Measurements from ENCODE around the gene THSD4. TPM values are rescaled to one million over a fixed set of nuclear protein-coding genes. Genes with fewer than 3 reads are reported as not detected.

The THSD4 gene
- total RNA-seq, 1 experiment from 2014 or later: 29.3 TPM

DNA sequence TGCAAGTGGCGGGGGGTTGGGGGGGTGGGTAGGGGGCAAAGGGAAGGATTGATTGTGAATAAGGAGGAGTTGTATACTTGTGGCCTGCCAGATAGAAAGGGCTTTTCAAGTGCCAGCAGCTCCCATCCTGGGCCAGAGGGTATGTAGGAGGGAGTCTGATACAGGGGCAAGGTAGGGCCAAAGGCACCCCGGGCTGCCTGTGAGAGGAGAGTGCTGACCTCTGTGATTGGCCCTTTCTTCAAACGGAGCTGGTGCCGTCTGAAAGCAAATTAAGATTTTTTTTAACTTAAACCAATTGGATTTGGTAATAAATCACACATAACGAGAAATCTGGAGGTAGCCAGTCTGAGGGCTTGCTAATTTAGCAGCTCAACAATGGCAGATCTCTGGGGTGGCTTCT is 229.9 kb downstream of the THSD4 start:
- Histone ChIP-seq H3K4me3 (no peak overlapping the region), H3K27ac (no peak overlapping the region), H3K27me3 (ENCODE audit: insufficient read depth, low read depth) (no peaks in the 10 kb centered on the region), H3K4me1 (replicated peaks; ENCODE audit: insufficient read depth) (peaks cover 27% of the 10 kb centered on the region), H4K20me1 (ENCODE audit: insufficient read depth) (no peaks in the 10 kb centered on the region), H3K79me2 (ENCODE audit: low read depth) (peaks cover under 1% of the 10 kb centered on the region; the same call in 1 of the 2 replicates), H3F3A (ENCODE audit: insufficient read depth, low read depth) (peaks cover 17% of the 10 kb centered on the region; the same call in 1 of the 2 replicates), H3K36me3 (ENCODE audit: low read depth) (no peaks in the 10 kb centered on the region), H3K9me3 (ENCODE audit: insufficient read depth, low read depth) (no peaks in the 10 kb centered on the region), H3K9me2 (ENCODE audit: insufficient read depth) (no peaks in the 10 kb centered on the region), H3K4me2 (no peak overlapping the region), H2AFZ (no peak overlapping the region)
- intact Hi-C loops (cut with micrococcal nuclease; ENCODE audit: unreplicated experiment): no loop called here
- ChIA-PET CTCF (interaction anchor here (0.6 kb wide), 1 partner anchor 267 kb away, joined by 16 read pairs; no protein-coding TSS in a partner anchor), POLR2A (ENCODE audit: unreplicated experiment) (no interaction called here)
- TF ChIP-seq, protein P1, sequence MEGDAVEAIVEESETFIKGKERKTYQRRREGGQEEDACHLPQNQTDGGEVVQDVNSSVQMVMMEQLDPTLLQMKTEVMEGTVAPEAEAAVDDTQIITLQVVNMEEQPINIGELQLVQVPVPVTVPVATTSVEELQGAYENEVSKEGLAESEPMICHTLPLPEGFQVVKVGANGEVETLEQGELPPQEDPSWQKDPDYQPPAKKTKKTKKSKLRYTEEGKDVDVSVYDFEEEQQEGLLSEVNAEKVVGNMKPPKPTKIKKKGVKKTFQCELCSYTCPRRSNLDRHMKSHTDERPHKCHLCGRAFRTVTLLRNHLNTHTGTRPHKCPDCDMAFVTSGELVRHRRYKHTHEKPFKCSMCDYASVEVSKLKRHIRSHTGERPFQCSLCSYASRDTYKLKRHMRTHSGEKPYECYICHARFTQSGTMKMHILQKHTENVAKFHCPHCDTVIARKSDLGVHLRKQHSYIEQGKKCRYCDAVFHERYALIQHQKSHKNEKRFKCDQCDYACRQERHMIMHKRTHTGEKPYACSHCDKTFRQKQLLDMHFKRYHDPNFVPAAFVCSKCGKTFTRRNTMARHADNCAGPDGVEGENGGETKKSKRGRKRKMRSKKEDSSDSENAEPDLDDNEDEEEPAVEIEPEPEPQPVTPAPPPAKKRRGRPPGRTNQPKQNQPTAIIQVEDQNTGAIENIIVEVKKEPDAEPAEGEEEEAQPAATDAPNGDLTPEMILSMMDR (conservative IDR thresholded peaks at IDR 0.05): no peak
- no peak for TF ChIP-seq EZH2 (IDR thresholded peaks at IDR 0.05; ENCODE audit: low read depth)
- DNase-seq: no peak
- no TSS peak for BruUV-seq (replicated peaks)

- no peak overlapping the region for H3K4me3 ChIP-seq
- no peak overlapping the region for H2AFZ ChIP-seq
- no peaks in the 10 kb centered on the region for H4K20me1 ChIP-seq (ENCODE audit: insufficient read depth)
- no peaks in the 10 kb centered on the region for H3K9me3 ChIP-seq (ENCODE audit: insufficient read depth, low read depth)
- H3K4me2 ChIP-seq: no peak overlapping the region
- no peak for TF ChIP-seq EZH2 (IDR thresholded peaks at IDR 0.05; ENCODE audit: low read depth)
- H3K4me1 ChIP-seq (replicated peaks; ENCODE audit: insufficient read depth): peaks cover 27% of the 10 kb centered on the region
- ChIA-PET CTCF (no interaction called here), POLR2A (ENCODE audit: unreplicated experiment) (no interaction called here)
- peaks cover 17% of the 10 kb centered on the region; the same call in 1 of the 2 replicates for H3F3A ChIP-seq (ENCODE audit: insufficient read depth, low read depth)
- BruUV-seq (replicated peaks): no TSS peak
- no peaks in the 10 kb centered on the region for H3K36me3 ChIP-seq (ENCODE audit: low read depth)
- H3K9me2 ChIP-seq (ENCODE audit: insufficient read depth): no peaks in the 10 kb centered on the region
- H3K79me2 ChIP-seq (ENCODE audit: low read depth): no peaks in the 10 kb centered on the region
- no peak for DNase-seq
- H3K27me3 ChIP-seq (ENCODE audit: insufficient read depth, low read depth): no peaks in the 10 kb centered on the region
- intact Hi-C loops (cut with micrococcal nuclease; ENCODE audit: unreplicated experiment): no loop called here
- no peak overlapping the region for H3K27ac ChIP-seq
Measured at GRCh38 chr15:71346464-71346863, 231.2 kb downstream of the THSD4 start.

- H3K4me2 ChIP-seq: peak overlapping the region; percentile 60
- H3K4me1 ChIP-seq (replicated peaks; ENCODE audit: insufficient read depth): peaks cover 27% of the 10 kb centered on the region
- no TSS peak for BruUV-seq (replicated peaks)
- DNase-seq: peak; percentile 17 to 84
- no peaks in the 10 kb centered on the region for H3K9me2 ChIP-seq (ENCODE audit: insufficient read depth)
- no peaks in the 10 kb centered on the region for H4K20me1 ChIP-seq (ENCODE audit: insufficient read depth)
- CTCF ChIA-PET: interaction anchor here (0.6 kb wide), 1 partner anchor 40 kb away, joined by 9 read pairs; no protein-coding TSS in a partner anchor
- H3K27me3 ChIP-seq (ENCODE audit: insufficient read depth, low read depth): no peaks in the 10 kb centered on the region
- intact Hi-C loops (cut with micrococcal nuclease; ENCODE audit: unreplicated experiment): loop anchor here (1.0 kb wide), 2 partner anchors 11 to 53 kb away; no protein-coding TSS in a partner anchor
- no peak overlapping the region for H3K4me3 ChIP-seq
- peaks cover 17% of the 10 kb centered on the region; the same call in 1 of the 2 replicates for H3F3A ChIP-seq (ENCODE audit: insufficient read depth, low read depth)
- no peaks in the 10 kb centered on the region for H3K36me3 ChIP-seq (ENCODE audit: low read depth)
- no peaks in the 10 kb centered on the region for H3K9me3 ChIP-seq (ENCODE audit: insufficient read depth, low read depth)
- no peak overlapping the region for H2AFZ ChIP-seq
- no peaks in the 10 kb centered on the region for H3K79me2 ChIP-seq (ENCODE audit: low read depth)
- H3K27ac ChIP-seq: peak overlapping the region; percentile 70
- no peak for TF ChIP-seq EZH2 (IDR thresholded peaks at IDR 0.05; ENCODE audit: low read depth)
- TF ChIP-seq, protein P1 (conservative IDR thresholded peaks at IDR 0.05): no peak
- POLR2A ChIA-PET (ENCODE audit: unreplicated experiment): interaction anchor here (0.6 to 1.0 kb wide), 2 partner anchors 11 to 53 kb away, joined by 3 read pairs; no protein-coding TSS in a partner anchor
Measured at GRCh38 chr15:71348597-71348996, 233.3 kb downstream of the THSD4 start.

DNA sequence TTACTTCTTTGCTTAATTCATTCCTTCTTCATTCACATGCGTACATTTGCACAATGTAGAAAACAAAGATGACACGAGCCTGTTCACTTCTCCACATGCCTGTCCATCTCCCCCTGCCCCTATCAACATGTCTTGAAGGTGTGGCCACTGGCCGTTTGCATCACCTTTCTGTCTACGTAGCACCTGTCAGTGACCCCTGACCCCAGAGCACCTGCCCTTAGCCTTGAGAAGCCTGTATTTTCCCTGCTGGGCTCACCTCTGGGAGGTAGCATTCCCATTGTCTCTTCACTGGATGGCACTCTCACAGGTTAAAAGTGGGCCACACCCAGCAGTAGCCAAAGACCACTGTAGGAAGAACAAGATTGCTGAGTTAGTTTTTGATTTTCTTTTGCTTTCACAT is 234.1 kb downstream of the THSD4 start:
- H3K27me3 ChIP-seq (ENCODE audit: insufficient read depth, low read depth): no peaks in the 10 kb centered on the region
- H3K9me3 ChIP-seq (ENCODE audit: insufficient read depth, low read depth): no peaks in the 10 kb centered on the region
- peak overlapping the region; percentile 70 for H3K27ac ChIP-seq
- H3K4me2 ChIP-seq: no peak overlapping the region
- H4K20me1 ChIP-seq (ENCODE audit: insufficient read depth): no peaks in the 10 kb centered on the region
- H2AFZ ChIP-seq: no peak overlapping the region
- H3K4me1 ChIP-seq (replicated peaks; ENCODE audit: insufficient read depth): peaks cover 27% of the 10 kb centered on the region
- ChIA-PET CTCF (no interaction called here), POLR2A (ENCODE audit: unreplicated experiment) (no interaction called here)
- no peaks in the 10 kb centered on the region for H3K79me2 ChIP-seq (ENCODE audit: low read depth)
- no peak overlapping the region for H3K4me3 ChIP-seq
- no peaks in the 10 kb centered on the region for H3K36me3 ChIP-seq (ENCODE audit: low read depth)
- no TSS peak for BruUV-seq (replicated peaks)
- no peaks in the 10 kb centered on the region for H3K9me2 ChIP-seq (ENCODE audit: insufficient read depth)
- no peak for TF ChIP-seq EZH2 (IDR thresholded peaks at IDR 0.05; ENCODE audit: low read depth)
- TF ChIP-seq, protein P1 (conservative IDR thresholded peaks at IDR 0.05): no peak
- no peak for DNase-seq
- H3F3A ChIP-seq (ENCODE audit: insufficient read depth, low read depth): peaks cover 17% of the 10 kb centered on the region; the same call in 1 of the 2 replicates
- intact Hi-C loops (cut with micrococcal nuclease; ENCODE audit: unreplicated experiment): no loop called here
